Activated T-cell treated with anti-CD3 and anti-CD28 coated beads, Interleukin-2, amount 50 U/mL, for 24 hours (primary cell): ENCODE data around the gene SFTPD.
"Not testable (repeated sequence)": the region's sequence is repeated elsewhere in the genome, so short reads cannot be mapped to it uniquely, and the experiment has no call there.

Experiments
- DNase-seq: peaks from one replicate; pipeline ENCODE4 v3.0.0-alpha.2; 2020
- H3K27ac Mint-ChIP-seq: 2 replicates; pipeline ENCODE4 v1.8.0; 2020; ENCODE audit warnings: mild to moderate bottlenecking, mixed read lengths
- H3K27me3 Mint-ChIP-seq: 2 replicates; pipeline ENCODE4 v1.8.0; 2020; ENCODE audit warnings: mixed read lengths
- H3K36me3 Mint-ChIP-seq: 2 replicates; pipeline ENCODE4 v1.8.0; 2020; ENCODE audit warnings: low read depth, mixed read lengths
- H3K4me1 Mint-ChIP-seq: 2 replicates; pipeline ENCODE4 v1.8.0; 2020; ENCODE audit warnings: low read depth, mixed read lengths
- H3K4me3 Mint-ChIP-seq: 2 replicates; pipeline ENCODE4 v1.8.0; 2020; ENCODE audit warnings: mild to moderate bottlenecking, moderate library complexity, mixed read lengths
- H3K9me3 Mint-ChIP-seq: 2 replicates; pipeline ENCODE4 v1.8.0; 2020; ENCODE audit warnings: mixed read lengths

SFTPD gene

GRCh38 chr10:79923145-79923544 is 25.8 kb downstream of the SFTPD start:
- no peak for DNase-seq

GRCh38 chr10:79922011-79922412 is 26.9 kb downstream of the SFTPD start:
- not testable (repeated sequence) for H3K27ac Mint-ChIP-seq, H3K36me3 Mint-ChIP-seq, H3K4me3 Mint-ChIP-seq, H3K27me3 Mint-ChIP-seq, DNase-seq, H3K9me3 Mint-ChIP-seq
- H3K4me1 Mint-ChIP-seq = peaks cover 29% of the 10 kb centered on the region

More at GRCh38 chr10:79923145-79923544, 25.8 kb downstream of the SFTPD start:
- Mint-ChIP-seq H3K4me3 (no peak overlapping the region), H3K9me3 (no peaks in the 10 kb centered on the region), H3K27ac (no peak overlapping the region), H3K27me3 (no peaks in the 10 kb centered on the region), H3K4me1 (peaks cover 22% of the 10 kb centered on the region), H3K36me3 (no peaks in the 10 kb centered on the region)

- H3K4me3 Mint-ChIP-seq, H3K27me3 Mint-ChIP-seq, H3K9me3 Mint-ChIP-seq, H3K27ac Mint-ChIP-seq, DNase-seq, H3K36me3 Mint-ChIP-seq: not testable (repeated sequence)
- peaks cover 26% of the 10 kb centered on the region for H3K4me1 Mint-ChIP-seq
These were observed 33.1 kb downstream of the SFTPD start for GRCh38 chr10:79915838-79916237.

- not testable (repeated sequence) for H3K9me3 Mint-ChIP-seq, H3K4me3 Mint-ChIP-seq, H3K36me3 Mint-ChIP-seq, H3K27ac Mint-ChIP-seq, DNase-seq
- Mint-ChIP-seq H3K27me3 (peaks cover 15% of the 10 kb centered on the region), H3K4me1 (peaks cover 28% of the 10 kb centered on the region)
These were observed 34.4 kb downstream of the SFTPD start for GRCh38 chr10:79914512-79914911.

- peaks cover 8% of the 10 kb centered on the region for H3K4me1 Mint-ChIP-seq
- DNase-seq = no peak
- H3K36me3 Mint-ChIP-seq = no peaks in the 10 kb centered on the region
- H3K4me3 Mint-ChIP-seq = no peak overlapping the region
- no peak overlapping the region for H3K27ac Mint-ChIP-seq
- peaks cover 28% of the 10 kb centered on the region for H3K27me3 Mint-ChIP-seq
- no peaks in the 10 kb centered on the region for H3K9me3 Mint-ChIP-seq
These were observed 38.1 kb downstream of the SFTPD start for GRCh38 chr10:79910836-79911235.

GRCh38 chr10:79910344-79910743 is 38.6 kb downstream of the SFTPD start:
- Mint-ChIP-seq H3K27ac (no peak overlapping the region), H3K4me3 (no peak overlapping the region), H3K36me3 (no peaks in the 10 kb centered on the region), H3K27me3 (peaks cover 32% of the 10 kb centered on the region), H3K4me1 (peaks cover 8% of the 10 kb centered on the region), H3K9me3 (no peaks in the 10 kb centered on the region)
- DNase-seq = no peak

- Mint-ChIP-seq H3K27ac (peak overlapping the region; percentile 80), H3K27me3 (peaks cover 48% of the 10 kb centered on the region), H3K4me3 (peak overlapping the region; percentile 90), H3K36me3 (peaks cover 2% of the 10 kb centered on the region), H3K4me1 (peaks cover 20% of the 10 kb centered on the region), H3K9me3 (no peaks in the 10 kb centered on the region)
- peak; percentile 33 for DNase-seq
These were observed 43.3 kb downstream of the SFTPD start for GRCh38 chr10:79905322-79906314.

GRCh38 chr10:79904671-79905321 is 44.1 kb downstream of the SFTPD start:
- peak overlapping the region; percentile 90 for H3K4me3 Mint-ChIP-seq
- H3K9me3 Mint-ChIP-seq = no peaks in the 10 kb centered on the region
- DNase-seq = peak; percentile 77
- peak overlapping the region; percentile 80 for H3K27ac Mint-ChIP-seq
- peaks cover 17% of the 10 kb centered on the region for H3K4me1 Mint-ChIP-seq
- peaks cover 2% of the 10 kb centered on the region for H3K36me3 Mint-ChIP-seq
- H3K27me3 Mint-ChIP-seq = peaks cover 47% of the 10 kb centered on the region

GRCh38 chr10:79901571-79901970 is 47.3 kb downstream of the SFTPD start:
- not testable (repeated sequence) for DNase-seq, H3K36me3 Mint-ChIP-seq, H3K9me3 Mint-ChIP-seq, H3K4me3 Mint-ChIP-seq, H3K27ac Mint-ChIP-seq
- Mint-ChIP-seq H3K27me3 (peaks cover 48% of the 10 kb centered on the region), H3K4me1 (peaks cover 17% of the 10 kb centered on the region)

GRCh38 chr10:79898597-79899325 is 50.1 kb downstream of the SFTPD start:
- peaks cover 38% of the 10 kb centered on the region for H3K27me3 Mint-ChIP-seq
- H3K36me3 Mint-ChIP-seq = no peaks in the 10 kb centered on the region
- H3K4me1 Mint-ChIP-seq = peaks cover under 1% of the 10 kb centered on the region
- DNase-seq = no peak
- no peaks in the 10 kb centered on the region for H3K9me3 Mint-ChIP-seq
- no peak overlapping the region for H3K27ac Mint-ChIP-seq
- no peak overlapping the region for H3K4me3 Mint-ChIP-seq

- H3K27ac Mint-ChIP-seq, H3K36me3 Mint-ChIP-seq, DNase-seq, H3K4me1 Mint-ChIP-seq, H3K9me3 Mint-ChIP-seq, H3K4me3 Mint-ChIP-seq: not testable (repeated sequence)
- H3K27me3 Mint-ChIP-seq = peaks cover 36% of the 10 kb centered on the region
These were observed 56.0 kb downstream of the SFTPD start for GRCh38 chr10:79892896-79893295.

- H3K4me3 Mint-ChIP-seq = no peak overlapping the region
- H3K9me3 Mint-ChIP-seq = no peaks in the 10 kb centered on the region
- H3K27me3 Mint-ChIP-seq = peaks cover 33% of the 10 kb centered on the region
- no peaks in the 10 kb centered on the region for H3K36me3 Mint-ChIP-seq
- no peak for DNase-seq
- H3K4me1 Mint-ChIP-seq = peaks cover 7% of the 10 kb centered on the region
- no peak overlapping the region for H3K27ac Mint-ChIP-seq
These were observed 58.4 kb downstream of the SFTPD start for GRCh38 chr10:79890469-79890868.

GRCh38 chr10:79888984-79889383 is 59.9 kb downstream of the SFTPD start:
- H3K36me3 Mint-ChIP-seq, H3K27ac Mint-ChIP-seq, H3K4me1 Mint-ChIP-seq, DNase-seq, H3K9me3 Mint-ChIP-seq, H3K4me3 Mint-ChIP-seq: not testable (repeated sequence)
- H3K27me3 Mint-ChIP-seq = peaks cover 33% of the 10 kb centered on the region
